Caco-2 (cell line): ENCODE results near the gene TTC39B. TPM values are rescaled to one million over a fixed set of nuclear protein-coding genes. Genes with fewer than 3 reads are reported as not detected.

Source experiments
- BruUV-seq: library from RNA; stranded (reverse); fragments of 400-500 nt; replicated peaks from 2 replicates; lab custom pipeline; 2021; lab: Mats Ljungman, UMichigan
- CTCF ChIA-PET: fragments of 300-600 bp; sonication (Branson Sonifier 250); formaldehyde crosslinking; loops from one replicate; lab custom pipeline; 2022; ENCODE audit warnings: antibody characterized with exemption; lab: Charles Lee
- POLR2A ChIA-PET: fragments of 300-600 bp; sonication (Branson Sonifier 250); formaldehyde crosslinking; loops from one replicate; lab custom pipeline; 2022; ENCODE audit warnings: antibody characterized with exemption; lab: Charles Lee
- DNase-seq, 2 experiments: peaks; one replicate each; pipeline versions ENCODE4 v3.0.0 to v3.0.0-alpha.2; 2020 to 2022
- H3K27me3 ChIP-seq: replicated peaks from 2 replicates; pipeline ENCODE4 v1.6.0; 2011; ENCODE audit warnings: low read length; ENCODE audit not compliant: control insufficient read depth, insufficient read depth
- H3K36me3 ChIP-seq: 2 replicates; pipeline ENCODE4 v1.5.1; 2011; ENCODE audit warnings: low read length; ENCODE audit not compliant: control insufficient read depth, insufficient read depth
- H3K4me1 ChIP-seq: fragments of 250-450 bp; sonication (Bioruptor Pico); 2 replicates; pipeline ENCODE4 v1.5.1; 2020; ENCODE audit warnings: mild to moderate bottlenecking
- H3K4me3 ChIP-seq: 2 replicates; pipeline ENCODE4 v1.5.1; 2011; ENCODE audit warnings: low read depth, mild to moderate bottlenecking, control low read depth, low read length
- H3K9me3 ChIP-seq: fragments of 250-450 bp; sonication (Bioruptor Pico); 2 replicates; pipeline ENCODE4 v1.5.1; 2020; ENCODE audit warnings: mild to moderate bottlenecking, moderate library complexity
- H3K27ac Mint-ChIP-seq: one replicate; pipeline ENCODE4 v1.8.0; 2022; ENCODE audit warnings: mixed read lengths; ENCODE audit not compliant: unreplicated experiment
- H3K27me3 Mint-ChIP-seq: one replicate; pipeline ENCODE4 v1.8.0; 2022; ENCODE audit warnings: mixed read lengths; ENCODE audit not compliant: insufficient read depth, unreplicated experiment
- H3K36me3 Mint-ChIP-seq: one replicate; pipeline ENCODE4 v1.8.0; 2022; ENCODE audit warnings: mild to moderate bottlenecking, mixed read lengths; ENCODE audit not compliant: insufficient read depth, unreplicated experiment
- H3K4me1 Mint-ChIP-seq: one replicate; pipeline ENCODE4 v1.8.0; 2022; ENCODE audit warnings: low read depth, mixed read lengths; ENCODE audit not compliant: unreplicated experiment
- H3K4me3 Mint-ChIP-seq: one replicate; pipeline ENCODE4 v1.8.0; 2022; ENCODE audit warnings: mild to moderate bottlenecking, moderate library complexity, mixed read lengths; ENCODE audit not compliant: unreplicated experiment
- H3K9me3 Mint-ChIP-seq: one replicate; pipeline ENCODE4 v1.8.0; 2022; ENCODE audit warnings: mixed read lengths; ENCODE audit not compliant: unreplicated experiment
- intact Hi-C: fragments of 100-400 bp; cut with micrococcal nuclease; formaldehyde crosslinking; loops from one replicate; pipeline ENCODE4 v1.10.0; 2022; ENCODE audit not compliant: unreplicated experiment
- total RNA-seq: library from RNA; stranded (reverse); gene quantifications from 2 replicates; pipeline ENCODE4 v1.2.3, GENCODE V29; 2022
- TF ChIP-seq, protein P1 (sequence below), 2 experiments: fragments of 200-600 bp in 1 of 2; IDR thresholded peaks; 1 replicate in 1 of 2; 2 replicates in 1 of 2; pipeline versions ENCODE4 v1.5.1 to v1.8.0; 2011 to 2022; ENCODE audit warnings: antibody characterized with exemption in 1 of 2, control low read depth in 1 of 2, inconsistent platforms in 1 of 2, low read depth in 1 of 2, low read length in 1 of 2, mild to moderate bottlenecking in 1 of 2, moderate library complexity in 1 of 2; ENCODE audit not compliant: insufficient read depth in 1 of 2, severe bottlenecking in 1 of 2, unreplicated experiment in 1 of 2

TTC39B gene
- total RNA-seq, 1 experiment from 2014 or later: 6.9 TPM

DNA sequence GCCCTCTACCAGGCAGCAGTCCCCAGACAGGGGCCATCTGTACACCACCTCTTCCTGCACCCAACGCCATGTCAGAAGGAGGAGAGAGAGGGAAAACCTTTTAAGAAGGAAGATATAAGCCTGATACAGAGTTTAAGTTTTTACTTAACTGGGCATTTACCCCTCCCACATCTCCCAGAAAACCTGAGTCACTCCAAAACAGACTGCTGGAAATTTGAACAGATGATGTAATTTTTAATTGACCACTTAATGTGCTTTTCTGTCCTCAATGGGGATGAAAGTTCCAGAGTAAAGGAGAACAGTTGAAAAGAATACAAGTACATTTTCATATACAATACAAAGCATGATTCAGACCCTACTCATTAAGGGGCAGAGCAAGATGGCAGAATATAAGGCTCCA lies 63.9 kb downstream of the TTC39B start:
- Histone ChIP-seq H3K4me1 (no peaks in the 10 kb centered on the region; the same call in 1 of the 2 replicates), H3K36me3 (no peaks in the 10 kb centered on the region), H3K27me3 (no peaks in the 10 kb centered on the region), H3K4me3 (no peak overlapping the region), H3K9me3 (no peaks in the 10 kb centered on the region)
- no TSS peak for BruUV-seq
- H3K9me3 Mint-ChIP-seq: no peaks in the 10 kb centered on the region
- intact Hi-C loops: no loop called here
- no peaks in the 10 kb centered on the region for H3K27me3 Mint-ChIP-seq
- H3K27ac Mint-ChIP-seq: no peak overlapping the region
- CTCF ChIA-PET: no interaction called here
- H3K4me1 Mint-ChIP-seq: no peaks in the 10 kb centered on the region
- TF ChIP-seq, protein P1, sequence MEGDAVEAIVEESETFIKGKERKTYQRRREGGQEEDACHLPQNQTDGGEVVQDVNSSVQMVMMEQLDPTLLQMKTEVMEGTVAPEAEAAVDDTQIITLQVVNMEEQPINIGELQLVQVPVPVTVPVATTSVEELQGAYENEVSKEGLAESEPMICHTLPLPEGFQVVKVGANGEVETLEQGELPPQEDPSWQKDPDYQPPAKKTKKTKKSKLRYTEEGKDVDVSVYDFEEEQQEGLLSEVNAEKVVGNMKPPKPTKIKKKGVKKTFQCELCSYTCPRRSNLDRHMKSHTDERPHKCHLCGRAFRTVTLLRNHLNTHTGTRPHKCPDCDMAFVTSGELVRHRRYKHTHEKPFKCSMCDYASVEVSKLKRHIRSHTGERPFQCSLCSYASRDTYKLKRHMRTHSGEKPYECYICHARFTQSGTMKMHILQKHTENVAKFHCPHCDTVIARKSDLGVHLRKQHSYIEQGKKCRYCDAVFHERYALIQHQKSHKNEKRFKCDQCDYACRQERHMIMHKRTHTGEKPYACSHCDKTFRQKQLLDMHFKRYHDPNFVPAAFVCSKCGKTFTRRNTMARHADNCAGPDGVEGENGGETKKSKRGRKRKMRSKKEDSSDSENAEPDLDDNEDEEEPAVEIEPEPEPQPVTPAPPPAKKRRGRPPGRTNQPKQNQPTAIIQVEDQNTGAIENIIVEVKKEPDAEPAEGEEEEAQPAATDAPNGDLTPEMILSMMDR (IDR thresholded peaks at IDR 0.05; ENCODE audit: insufficient read depth in 1 of 2, low read depth in 1 of 2, low read length in 1 of 2, severe bottlenecking in 1 of 2, unreplicated experiment in 1 of 2): no peak
- POLR2A ChIA-PET: no interaction called here
- DNase-seq: no peak
- no peaks in the 10 kb centered on the region for H3K36me3 Mint-ChIP-seq
- H3K4me3 Mint-ChIP-seq: no peak overlapping the region

DNA sequence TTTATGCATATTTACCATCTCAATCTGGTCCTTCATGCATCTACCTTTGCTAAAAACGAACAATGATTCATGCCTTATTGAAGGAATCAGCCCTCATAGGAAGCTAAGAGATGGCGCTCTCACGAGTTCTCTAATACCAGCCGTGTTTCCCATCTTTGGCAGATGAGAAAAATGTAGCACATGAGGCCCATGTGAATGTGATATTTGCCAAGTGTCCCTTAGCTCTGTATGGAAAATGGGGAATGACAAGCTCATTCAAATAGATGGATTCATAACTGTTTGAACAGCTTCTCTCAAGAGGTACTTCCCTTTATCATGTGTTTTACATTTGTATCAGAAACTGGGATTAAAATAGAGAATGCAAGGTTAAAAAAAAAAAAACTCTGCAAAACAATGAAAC lies 66.1 kb downstream of the TTC39B start:
- no peak overlapping the region for H3K27ac Mint-ChIP-seq
- H3K36me3 Mint-ChIP-seq: no peaks in the 10 kb centered on the region
- Histone ChIP-seq H3K9me3 (no peaks in the 10 kb centered on the region), H3K27me3 (no peaks in the 10 kb centered on the region), H3K4me1 (no peaks in the 10 kb centered on the region; the same call in 1 of the 2 replicates), H3K36me3 (no peaks in the 10 kb centered on the region), H3K4me3 (no peak overlapping the region)
- peaks cover 18% of the 10 kb centered on the region for H3K9me3 Mint-ChIP-seq
- intact Hi-C loops: no loop called here
- TF ChIP-seq, protein P1 (IDR thresholded peaks at IDR 0.05; ENCODE audit: insufficient read depth in 1 of 2, low read depth in 1 of 2, low read length in 1 of 2, severe bottlenecking in 1 of 2, unreplicated experiment in 1 of 2): no peak
- DNase-seq: no peak
- H3K4me1 Mint-ChIP-seq: no peaks in the 10 kb centered on the region
- ChIA-PET POLR2A (no interaction called here), CTCF (no interaction called here)
- no peaks in the 10 kb centered on the region for H3K27me3 Mint-ChIP-seq
- no peak overlapping the region for H3K4me3 Mint-ChIP-seq
- BruUV-seq: no TSS peak

DNA sequence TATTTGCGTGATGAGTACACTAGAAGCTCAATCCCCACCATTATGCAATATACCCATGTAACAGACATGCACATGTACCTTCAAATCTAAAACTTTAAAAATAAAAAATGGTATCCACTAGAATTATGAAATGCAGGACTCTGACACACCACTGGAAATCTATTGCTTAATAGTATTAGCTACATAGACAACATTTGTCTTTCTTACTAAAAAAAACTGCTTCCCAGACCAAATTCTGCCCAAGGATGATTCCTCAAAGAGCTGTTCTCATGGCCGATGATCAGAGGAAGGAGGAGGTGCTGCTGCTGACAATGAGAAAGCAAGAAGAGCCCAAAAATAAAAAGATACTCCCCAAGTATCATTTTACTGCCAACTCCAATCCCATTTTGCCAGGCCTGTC lies 67.2 kb downstream of the TTC39B start:
- TF ChIP-seq, protein P1 (IDR thresholded peaks at IDR 0.05; ENCODE audit: insufficient read depth in 1 of 2, low read depth in 1 of 2, low read length in 1 of 2, severe bottlenecking in 1 of 2, unreplicated experiment in 1 of 2): no peak
- no peak overlapping the region for H3K27ac Mint-ChIP-seq
- BruUV-seq: no TSS peak
- no peaks in the 10 kb centered on the region for H3K36me3 Mint-ChIP-seq
- Histone ChIP-seq H3K4me3 (no peak overlapping the region), H3K9me3 (no peaks in the 10 kb centered on the region), H3K36me3 (no peaks in the 10 kb centered on the region), H3K4me1 (no peaks in the 10 kb centered on the region; the same call in 1 of the 2 replicates), H3K27me3 (no peaks in the 10 kb centered on the region)
- intact Hi-C loops: no loop called here
- no peaks in the 10 kb centered on the region for H3K4me1 Mint-ChIP-seq
- no peaks in the 10 kb centered on the region for H3K27me3 Mint-ChIP-seq
- ChIA-PET CTCF (no interaction called here), POLR2A (no interaction called here)
- no peak overlapping the region for H3K4me3 Mint-ChIP-seq
- H3K9me3 Mint-ChIP-seq: peaks cover 22% of the 10 kb centered on the region
- no peak for DNase-seq
